ENCODE measurements around the gene PODNL1. TPM values are rescaled to one million over a fixed set of nuclear protein-coding genes. Genes with fewer than 3 reads are reported as not detected.

PODNL1 gene
- total and polyA plus RNA-seq, 4 donors = 2.5 to 18.9 (median 7.0) TPM

DNA sequence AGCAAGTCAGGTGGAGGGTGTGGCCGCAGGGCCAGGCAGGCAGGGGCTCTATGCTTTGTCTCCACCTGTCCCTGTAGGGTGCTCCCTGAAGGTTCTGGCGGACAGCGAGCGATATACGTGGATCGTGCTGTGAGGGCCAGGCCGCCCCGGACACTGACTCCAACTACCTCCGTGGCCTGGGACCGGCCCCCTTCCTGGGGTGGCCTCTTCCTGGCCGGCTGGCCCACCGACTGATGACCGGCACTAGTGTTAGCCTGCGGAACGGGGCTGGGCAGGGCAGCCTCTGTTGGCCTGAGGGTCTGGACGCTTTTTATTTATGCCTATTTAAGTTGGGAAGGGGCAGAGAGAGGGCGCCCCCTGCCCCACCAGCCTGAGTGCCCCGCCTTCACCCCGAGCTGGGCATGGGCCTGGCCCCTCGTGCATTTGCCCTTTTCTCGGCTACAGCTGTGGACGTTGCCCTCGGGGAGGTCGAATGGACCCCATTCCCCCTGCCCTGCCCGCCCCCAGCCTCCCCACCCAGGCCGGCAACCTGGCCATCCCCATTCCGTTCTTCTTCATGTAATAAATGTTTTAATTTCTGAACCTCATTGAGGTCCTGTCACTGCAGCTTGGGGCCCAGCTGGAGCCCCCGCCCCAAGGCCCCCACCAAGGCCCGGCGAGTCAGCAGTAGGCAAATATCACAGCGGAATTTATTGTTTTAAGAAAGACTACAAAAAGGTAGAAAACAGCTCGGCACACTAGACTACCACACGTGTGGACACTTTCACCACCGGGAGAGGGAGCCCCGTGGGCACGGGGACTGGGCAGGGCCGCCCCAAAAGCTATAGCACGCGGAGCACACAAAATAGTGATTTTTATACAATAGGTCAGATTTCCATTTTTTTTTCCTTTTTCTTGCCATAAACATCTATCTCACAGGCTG is 22.9 kb upstream of the PODNL1 start:
- H3K4me1 ChIP-seq (ENCODE audit: control insufficient read depth in 1 of 2, insufficient read depth in 2 of 2, low read length in 2 of 2) = no peaks in the 10 kb centered on the region
- no peak for ATAC-seq (ENCODE audit: low FRiP score)
- WGBS, 2 donors = 88 to 91% methylated on average over 37 to 39 of the region's 39 CpGs
- DNase-seq = peak in 1 of 2 donors; percentile 76
- no peak overlapping the region for H3K4me3 ChIP-seq (ENCODE audit: low read length in 2 of 2)
- H3K36me3 ChIP-seq (ENCODE audit: control insufficient read depth in 1 of 2, insufficient read depth in 2 of 2, low read length in 1 of 2) = peaks cover 0 to 5% of the 10 kb centered on the region in 2 donors
- H3K27ac ChIP-seq (ENCODE audit: low read depth in 1 of 2, low read length in 2 of 2) = no peak overlapping the region
- intact Hi-C loops (cut with DNase I) = no loop called here
- no peaks in the 10 kb centered on the region for H3K27me3 ChIP-seq (ENCODE audit: control insufficient read depth in 1 of 2, insufficient read depth in 2 of 2, low read length in 1 of 2)
- no peaks in the 10 kb centered on the region for H3K9me3 ChIP-seq (ENCODE audit: control insufficient read depth, low read length)

DNA sequence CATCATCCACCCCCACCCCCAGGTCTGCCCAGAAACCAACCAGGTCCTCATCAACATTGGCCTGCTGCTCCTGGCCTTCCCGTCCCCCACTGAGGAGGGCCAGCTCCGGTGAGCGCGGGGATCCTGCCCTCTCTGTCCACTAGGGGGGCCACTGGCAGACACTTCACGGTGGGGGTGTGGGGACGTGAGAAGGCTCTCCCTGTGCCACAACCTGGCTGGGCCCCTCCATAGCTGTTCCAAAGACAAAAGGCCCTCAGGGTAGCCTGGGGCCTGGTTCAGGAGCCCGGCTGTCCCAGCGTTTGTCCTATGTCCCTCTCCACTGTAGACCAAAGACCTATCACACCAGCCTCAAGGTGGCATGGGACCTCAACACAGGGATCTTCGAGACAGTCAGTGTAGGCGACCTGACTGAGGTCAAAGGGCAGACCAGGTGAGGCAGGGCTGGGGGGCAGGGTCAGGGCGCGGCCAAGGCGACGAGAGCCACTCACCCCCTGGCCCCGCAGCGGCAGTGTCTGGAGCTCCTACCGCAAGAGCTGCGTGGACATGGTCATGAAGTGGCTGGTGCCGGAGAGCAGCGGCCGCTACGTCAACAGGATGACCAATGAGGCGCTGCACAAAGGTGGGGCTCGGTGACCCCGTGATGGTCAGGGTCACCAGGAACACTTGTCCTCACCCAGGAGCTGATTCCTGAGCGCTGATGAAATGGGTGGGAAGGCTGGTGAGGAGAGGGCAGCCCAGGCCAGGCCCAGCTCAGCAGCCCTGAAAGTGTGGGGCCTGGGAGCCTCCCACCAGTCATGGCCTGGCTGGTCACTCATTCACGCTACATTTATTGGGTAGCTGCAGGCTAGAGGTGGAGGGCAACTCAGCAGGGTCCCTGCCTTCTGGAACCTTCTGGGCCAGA is 22.0 kb upstream of the PODNL1 start:
- ATAC-seq (ENCODE audit: low FRiP score) (no peak), DNase-seq (peak in 1 of 2 donors; percentile 73)
- H3K4me3 ChIP-seq (ENCODE audit: low read length in 2 of 2) = no peak overlapping the region
- H3K9me3 ChIP-seq (ENCODE audit: control insufficient read depth, low read length) = no peaks in the 10 kb centered on the region
- H3K36me3 ChIP-seq (ENCODE audit: control insufficient read depth in 1 of 2, insufficient read depth in 2 of 2, low read length in 1 of 2) = peaks cover 0 to 5% of the 10 kb centered on the region in 2 donors
- WGBS, 2 donors = 83 to 86% methylated on average over 27 of the region's 27 CpGs
- no peaks in the 10 kb centered on the region for H3K4me1 ChIP-seq (ENCODE audit: control insufficient read depth in 1 of 2, insufficient read depth in 2 of 2, low read length in 2 of 2)
- H3K27me3 ChIP-seq (ENCODE audit: control insufficient read depth in 1 of 2, insufficient read depth in 2 of 2, low read length in 1 of 2) = no peaks in the 10 kb centered on the region
- intact Hi-C loops (cut with DNase I) = loop anchor here in 1 of 2 donors (10.0 kb wide), 1 partner anchor 45 kb away; the partner anchor contains the start of gene RFX1
- H3K27ac ChIP-seq (ENCODE audit: low read depth in 1 of 2, low read length in 2 of 2) = no peak overlapping the region

DNA sequence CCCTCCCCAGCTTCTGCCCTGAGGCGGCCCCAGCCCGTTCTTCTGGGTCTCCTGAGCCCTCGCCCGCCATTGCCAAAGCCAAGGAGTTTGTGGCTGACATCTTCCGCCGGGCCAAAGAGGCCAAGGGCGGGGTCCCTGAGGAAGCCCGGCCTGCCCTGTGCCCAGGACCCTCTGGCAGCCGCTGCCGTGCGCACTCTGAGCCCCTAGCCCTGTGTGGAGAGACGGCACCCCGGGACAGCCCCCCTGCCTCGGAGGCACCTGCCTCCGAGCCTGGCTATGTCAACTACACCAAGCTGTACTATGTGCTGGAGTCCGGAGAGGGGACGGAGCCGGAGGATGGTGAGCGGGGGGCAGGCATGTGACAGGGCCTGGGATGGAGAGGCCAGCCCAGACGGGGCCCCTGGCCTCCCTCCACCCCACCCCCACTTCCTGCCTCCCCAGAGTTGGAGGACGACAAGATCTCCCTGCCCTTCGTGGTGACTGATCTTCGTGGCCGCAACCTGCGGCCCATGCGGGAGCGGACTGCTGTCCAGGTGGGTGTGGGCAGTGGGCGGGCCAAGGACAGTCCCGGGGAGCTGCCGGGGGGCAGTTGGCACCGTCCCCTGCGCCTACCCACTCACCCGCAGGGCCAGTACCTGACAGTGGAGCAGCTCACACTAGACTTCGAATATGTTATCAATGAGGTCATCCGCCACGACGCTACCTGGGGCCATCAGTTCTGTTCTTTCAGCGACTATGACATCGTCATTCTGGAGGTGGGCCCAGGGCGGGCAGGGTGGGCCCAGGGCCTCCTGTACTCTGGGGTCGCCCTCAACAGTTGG is 21.1 kb upstream of the PODNL1 start:
- peaks cover 0 to 5% of the 10 kb centered on the region in 2 donors for H3K36me3 ChIP-seq (ENCODE audit: control insufficient read depth in 1 of 2, insufficient read depth in 2 of 2, low read length in 1 of 2)
- ATAC-seq (ENCODE audit: low FRiP score) = no peak
- no peaks in the 10 kb centered on the region for H3K4me1 ChIP-seq (ENCODE audit: control insufficient read depth in 1 of 2, insufficient read depth in 2 of 2, low read length in 2 of 2)
- H3K4me3 ChIP-seq (ENCODE audit: low read length in 2 of 2) = no peak overlapping the region
- no peaks in the 10 kb centered on the region for H3K9me3 ChIP-seq (ENCODE audit: control insufficient read depth, low read length)
- intact Hi-C loops (cut with DNase I) = loop anchor here in 1 of 2 donors (10.0 kb wide), 1 partner anchor 45 kb away; the partner anchor contains the start of gene RFX1
- peak in 1 of 2 donors; percentile 75 for DNase-seq
- H3K27ac ChIP-seq (ENCODE audit: low read depth in 1 of 2, low read length in 2 of 2) = no peak overlapping the region
- WGBS, 2 donors = 82 to 87% methylated on average over 33 to 41 of the region's 41 CpGs
- H3K27me3 ChIP-seq (ENCODE audit: control insufficient read depth in 1 of 2, insufficient read depth in 2 of 2, low read length in 1 of 2) = no peaks in the 10 kb centered on the region

DNA sequence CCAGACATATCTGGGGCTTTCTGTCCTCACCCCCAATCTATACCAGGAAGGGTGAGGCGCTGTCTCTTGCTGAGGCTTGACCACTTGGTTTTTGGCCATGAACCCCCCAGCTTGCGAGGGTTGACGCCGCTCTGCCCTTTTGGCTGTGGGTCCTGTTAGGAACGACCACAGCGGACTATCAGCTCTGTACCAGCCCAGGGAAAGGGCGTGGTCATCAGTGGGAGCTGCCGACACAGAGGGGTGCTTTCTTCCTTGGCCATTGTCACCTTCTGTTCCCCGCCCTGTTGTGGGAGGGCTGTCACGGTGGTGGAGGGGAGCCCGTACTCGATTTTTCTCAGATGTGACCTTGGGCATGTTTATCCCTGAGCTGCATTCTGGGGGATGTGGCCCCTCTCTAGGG is 19.8 kb upstream of the PODNL1 start:
- no peak for DNase-seq
- no peak overlapping the region for H3K27ac ChIP-seq (ENCODE audit: low read depth in 1 of 2, low read length in 2 of 2)
- H3K4me3 ChIP-seq (ENCODE audit: low read length in 2 of 2) = no peak overlapping the region
- ATAC-seq (ENCODE audit: low FRiP score) = no peak
- WGBS, 2 donors = 87 to 88% methylated on average over 12 of the region's 12 CpGs
- H3K4me1 ChIP-seq (ENCODE audit: control insufficient read depth in 1 of 2, insufficient read depth in 2 of 2, low read length in 2 of 2) = no peaks in the 10 kb centered on the region
- intact Hi-C loops (cut with DNase I) = loop anchor here in 1 of 2 donors (10.0 kb wide), 1 partner anchor 47 kb away; the partner anchor contains the start of gene RFX1
- H3K36me3 ChIP-seq (ENCODE audit: control insufficient read depth in 1 of 2, insufficient read depth in 2 of 2, low read length in 1 of 2) = peaks cover 0 to 5% of the 10 kb centered on the region in 2 donors
- H3K9me3 ChIP-seq (ENCODE audit: control insufficient read depth, low read length) = no peaks in the 10 kb centered on the region
- H3K27me3 ChIP-seq (ENCODE audit: control insufficient read depth in 1 of 2, insufficient read depth in 2 of 2, low read length in 1 of 2) = no peaks in the 10 kb centered on the region

DNA sequence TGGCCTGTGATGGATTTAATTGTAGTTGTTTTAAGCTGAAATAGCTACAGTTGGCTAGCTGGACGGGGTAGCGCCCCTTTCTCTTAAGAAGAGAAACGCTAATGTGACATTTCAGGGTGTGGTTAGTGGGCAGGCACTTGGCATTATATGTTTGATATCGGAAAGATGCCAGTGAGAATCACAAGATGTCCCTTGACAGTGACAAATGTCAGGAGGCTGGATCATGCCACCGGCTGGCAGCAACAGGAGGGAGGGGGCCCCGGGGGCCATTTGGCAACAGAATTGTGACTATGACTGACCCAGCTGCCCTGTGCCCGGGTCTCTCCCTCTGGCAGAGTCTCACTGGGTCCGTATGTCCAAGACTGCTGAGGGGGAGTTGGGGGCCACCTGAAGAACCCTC is 18.8 kb upstream of the PODNL1 start:
- Histone ChIP-seq H3K9me3 (ENCODE audit: control insufficient read depth, low read length) (no peaks in the 10 kb centered on the region), H3K36me3 (ENCODE audit: control insufficient read depth in 1 of 2, insufficient read depth in 2 of 2, low read length in 1 of 2) (peaks cover 0 to 5% of the 10 kb centered on the region in 2 donors)
- WGBS, 2 donors = 75 to 81% methylated on average over 8 of the region's 8 CpGs

DNA sequence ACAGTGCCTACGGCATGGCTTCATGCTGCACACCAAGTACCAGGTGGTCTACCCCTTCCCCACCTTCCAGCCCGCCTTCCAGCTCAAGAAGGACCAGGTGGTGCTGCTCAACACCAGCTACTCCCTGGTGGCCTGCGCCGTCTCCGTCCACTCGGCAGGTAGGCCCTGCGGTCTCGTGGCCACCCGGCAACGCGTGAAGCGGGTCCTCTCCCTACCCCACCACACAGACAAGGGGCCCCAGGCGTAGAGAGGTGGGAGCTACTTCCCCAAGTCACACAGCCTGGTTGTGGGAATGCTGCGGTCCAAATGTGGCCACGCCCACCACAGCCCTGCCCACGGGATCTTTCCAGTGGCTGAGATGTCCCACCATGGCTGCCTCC is 18.1 kb upstream of the PODNL1 start:
- H3K9me3 ChIP-seq (ENCODE audit: control insufficient read depth, low read length) = no peaks in the 10 kb centered on the region
- H3K4me3 ChIP-seq (ENCODE audit: low read length in 2 of 2) = no peak overlapping the region
- no peak overlapping the region for H3K27ac ChIP-seq (ENCODE audit: low read depth in 1 of 2, low read length in 2 of 2)
- no peaks in the 10 kb centered on the region for H3K27me3 ChIP-seq (ENCODE audit: control insufficient read depth in 1 of 2, insufficient read depth in 2 of 2, low read length in 1 of 2)
- DNase-seq (no peak), ATAC-seq (ENCODE audit: low FRiP score) (no peak)
- intact Hi-C loops (cut with DNase I) = loop anchor here in 1 of 2 donors (10.0 kb wide), 1 partner anchor 48 kb away; the partner anchor contains the start of gene RFX1
- H3K36me3 ChIP-seq (ENCODE audit: control insufficient read depth in 1 of 2, insufficient read depth in 2 of 2, low read length in 1 of 2) = peaks cover 0 to 5% of the 10 kb centered on the region in 2 donors
- 92 to 94% methylated on average over 16 of the region's 16 CpGs for WGBS, 2 donors
- no peaks in the 10 kb centered on the region for H3K4me1 ChIP-seq (ENCODE audit: control insufficient read depth in 1 of 2, insufficient read depth in 2 of 2, low read length in 2 of 2)

More for the DNA sequence above, 18.8 kb upstream of the PODNL1 start:
- ATAC-seq (ENCODE audit: low FRiP score) = no peak
- Histone ChIP-seq H3K4me1 (ENCODE audit: control insufficient read depth in 1 of 2, insufficient read depth in 2 of 2, low read length in 2 of 2) (no peaks in the 10 kb centered on the region), H3K27ac (ENCODE audit: low read depth in 1 of 2, low read length in 2 of 2) (no peak overlapping the region), H3K4me3 (ENCODE audit: low read length in 2 of 2) (no peak overlapping the region), H3K27me3 (ENCODE audit: control insufficient read depth in 1 of 2, insufficient read depth in 2 of 2, low read length in 1 of 2) (no peaks in the 10 kb centered on the region)
- DNase-seq = no peak
- intact Hi-C loops (cut with DNase I) = loop anchor here in 1 of 2 donors (10.0 kb wide), 1 partner anchor 48 kb away; the partner anchor contains the start of gene RFX1

DNA sequence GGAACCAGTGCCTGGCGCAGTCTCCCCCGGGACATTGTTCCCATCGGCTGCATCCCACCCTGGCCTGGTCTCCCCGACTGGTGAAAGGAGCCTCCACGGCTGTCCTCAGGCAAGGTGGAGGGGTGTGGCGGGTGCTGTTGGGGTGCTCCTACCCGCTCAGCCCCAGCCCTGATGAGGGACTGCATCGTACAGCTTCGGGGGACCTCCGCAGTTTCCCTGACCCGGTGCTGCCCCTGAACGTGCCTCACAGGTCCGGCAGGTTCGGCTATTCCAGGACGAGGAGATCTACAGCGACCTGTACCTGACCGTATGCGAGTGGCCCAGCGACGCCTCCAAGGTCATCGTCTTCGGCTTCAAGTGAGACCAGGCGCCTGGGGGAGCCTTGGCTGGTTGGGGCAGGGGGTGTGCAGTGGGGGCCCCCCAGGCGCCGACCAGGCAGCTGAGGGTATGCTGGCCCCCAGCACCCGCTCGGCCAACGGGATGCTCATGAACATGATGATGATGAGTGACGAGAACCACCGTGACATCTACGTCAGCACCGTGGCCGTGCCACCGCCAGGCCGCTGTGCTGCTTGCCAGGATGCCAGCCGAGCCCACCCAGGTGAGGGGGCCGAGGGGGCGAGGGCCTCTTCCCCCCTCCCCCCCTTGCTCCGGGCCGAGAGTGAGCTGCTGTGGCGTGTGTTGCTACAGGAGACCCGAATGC is 17.6 kb upstream of the PODNL1 start:
- ATAC-seq (ENCODE audit: low FRiP score) (no peak), DNase-seq (peak in 1 of 2 donors; percentile 74)
- Histone ChIP-seq H3K4me3 (ENCODE audit: low read length in 2 of 2) (no peak overlapping the region), H3K36me3 (ENCODE audit: control insufficient read depth in 1 of 2, insufficient read depth in 2 of 2, low read length in 1 of 2) (peaks cover 0 to 5% of the 10 kb centered on the region in 2 donors), H3K4me1 (ENCODE audit: control insufficient read depth in 1 of 2, insufficient read depth in 2 of 2, low read length in 2 of 2) (no peaks in the 10 kb centered on the region), H3K27ac (ENCODE audit: low read depth in 1 of 2, low read length in 2 of 2) (no peak overlapping the region), H3K27me3 (ENCODE audit: control insufficient read depth in 1 of 2, insufficient read depth in 2 of 2, low read length in 1 of 2) (no peaks in the 10 kb centered on the region), H3K9me3 (ENCODE audit: control insufficient read depth, low read length) (no peaks in the 10 kb centered on the region)
- WGBS, 2 donors = 93 to 94% methylated on average over 40 to 42 of the region's 42 CpGs
- intact Hi-C loops (cut with DNase I) = loop anchor here in 1 of 2 donors (10.0 kb wide), 1 partner anchor 49 kb away; the partner anchor contains the start of gene RFX1

Data from aorta (tissue), 5 donors.